DND-41 (cell line): Measurements from ENCODE around the gene GYPB.
"Not testable (repeated sequence)": the region's sequence is repeated elsewhere in the genome, so short reads cannot be mapped to it uniquely, and the experiment has no call there.

Experiments used
- CTCF ChIP-seq: IDR thresholded peaks from 2 replicates; pipeline ENCODE4 v1.5.1; 2012; ENCODE audit warnings: borderline replicate concordance, low read length, moderate library complexity, mild to moderate bottlenecking; ENCODE audit not compliant: poor library complexity, severe bottlenecking; ENCODE audit errors: extremely low read depth
- EZH2 ChIP-seq: IDR thresholded peaks from 3 replicates; pipeline ENCODE4 v1.6.1; 2012; ENCODE audit warnings: borderline replicate concordance, low read depth, mild to moderate bottlenecking, moderate library complexity, low read length, inconsistent platforms; ENCODE audit not compliant: severe bottlenecking

DNA sequence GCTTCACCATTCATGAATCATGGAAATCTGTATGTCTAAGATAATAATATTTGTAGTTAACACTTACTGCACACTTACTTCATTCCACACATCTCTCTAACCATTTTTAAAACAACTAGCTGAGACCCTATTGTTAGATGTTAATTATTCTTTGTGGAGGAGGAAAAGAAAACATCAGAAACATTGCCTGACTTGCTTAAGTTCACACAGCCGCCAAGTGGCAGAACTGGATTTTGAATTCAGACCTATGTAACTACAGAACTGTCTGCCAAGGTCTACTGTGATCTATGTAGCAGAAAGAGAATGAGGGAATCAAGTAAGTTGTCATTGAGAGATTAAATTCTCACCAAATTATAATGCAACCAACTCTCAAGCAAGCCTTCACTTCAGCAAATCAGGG, 11.2 kb downstream of the GYPB start:
- not testable (repeated sequence) for TF ChIP-seq CTCF, EZH2
